Thoracic aorta (tissue), 2 donors: Measurements from ENCODE around the gene CDC37. TPM values are rescaled to one million over a fixed set of nuclear protein-coding genes. Genes with fewer than 3 reads are reported as not detected.

ENCODE experiments used
- ATAC-seq: fragments of 150-250 bp; one replicate; pipeline ENCODE4 v1.8.0; 2017; ENCODE audit warnings: low read depth; ENCODE audit not compliant: insufficient number of reproducible peaks, low FRiP score
- DNase-seq: peaks from one replicate; pipeline ENCODE4 v3.0.0-alpha.2; 2020; ENCODE audit warnings: low spot score
- H3K27ac ChIP-seq, 2 donors: fragments of 200-600 bp; sonication (generic); 1 replicate in 1 of 2; 2 replicates in 1 of 2; pipeline ENCODE4 v1.5.1; 2016; ENCODE audit warnings: mild to moderate bottlenecking in 2 of 2, moderate library complexity in 2 of 2
- H3K27me3 ChIP-seq: fragments of 200-600 bp; sonication (generic); replicated peaks from 2 replicates; pipeline ENCODE4 v1.6.0; 2016; ENCODE audit warnings: mild to moderate bottlenecking; ENCODE audit not compliant: insufficient read depth
- H3K36me3 ChIP-seq: fragments of 200-600 bp; sonication (generic); one replicate; pipeline ENCODE4 v1.5.1; 2016
- H3K4me1 ChIP-seq, 2 donors: fragments of 200-600 bp; sonication (generic); 1 replicate in 1 of 2; 2 replicates in 1 of 2; pipeline versions ENCODE4 v1.5.1 to v1.6.0; 2016; ENCODE audit warnings: low read depth in 2 of 2, mild to moderate bottlenecking in 1 of 2; ENCODE audit not compliant: control insufficient read depth in 1 of 2
- H3K4me3 ChIP-seq: fragments of 200-600 bp; sonication (generic); 2 replicates; pipeline ENCODE4 v1.5.1; 2016; ENCODE audit warnings: mild to moderate bottlenecking
- H3K9me3 ChIP-seq: fragments of 200-600 bp; sonication (generic); 2 replicates; pipeline ENCODE4 v1.5.1; 2016
- total RNA-seq, 2 donors: library from RNA; depleted of rRNA; stranded (reverse); fragments of >200 nt; gene quantifications; one replicate each; pipeline versions ENCODE4 v1.1.0 to v1.2.3, GENCODE V29; 2016
- TF ChIP-seq, protein P1 (sequence below): fragments of 200-600 bp; sonication (generic); IDR thresholded peaks from one replicate; pipeline ENCODE4 v1.5.1; 2019; ENCODE audit warnings: antibody characterized with exemption

The CDC37 gene
- total RNA-seq, 2 donors from 2014 or later, result 133 to 166 TPM

DNA sequence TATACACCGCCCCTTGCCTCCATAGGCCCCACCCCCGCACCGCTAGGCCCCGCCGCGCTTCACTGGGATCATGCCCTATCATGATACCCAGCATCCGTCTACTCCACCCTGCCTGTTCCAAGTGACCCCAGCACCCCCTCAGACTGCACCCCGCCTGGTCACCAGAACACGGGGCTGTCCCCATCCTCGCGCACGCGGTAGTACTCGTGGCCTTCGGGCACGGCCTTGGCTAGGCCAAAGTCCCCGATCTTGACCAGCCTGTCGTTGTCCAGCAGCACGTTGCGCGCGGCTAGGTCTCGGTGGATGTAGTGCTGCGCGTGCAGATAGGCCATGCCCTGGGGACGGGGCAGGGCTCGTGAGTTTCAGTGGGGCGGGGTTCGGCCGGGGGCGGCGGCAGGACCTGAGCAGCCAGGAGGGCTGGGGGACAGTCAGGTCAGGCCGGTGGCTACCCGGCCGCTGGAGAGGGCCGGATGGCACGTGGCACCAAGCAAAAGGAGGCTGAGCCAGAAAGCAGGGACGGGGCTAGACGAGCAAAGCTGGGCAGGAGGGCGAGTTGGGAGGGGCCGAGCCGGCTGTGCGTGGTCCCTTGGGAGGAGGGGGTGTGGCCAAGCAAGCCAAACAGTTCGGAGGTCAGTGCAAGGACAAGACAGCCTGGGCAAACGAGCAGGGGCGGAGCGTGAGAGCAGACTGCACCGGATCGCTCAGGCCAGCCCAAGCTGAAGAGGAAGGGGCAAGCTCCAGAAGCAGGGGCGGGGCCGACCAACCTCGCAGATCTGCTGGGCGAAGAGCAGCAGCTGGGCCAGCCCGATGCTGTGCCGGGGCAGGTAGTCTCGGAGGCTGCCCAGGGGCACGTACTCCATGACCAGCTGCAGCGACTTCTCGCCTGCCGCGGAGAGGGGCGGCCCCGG is 50.3 kb downstream of the CDC37 start:
- no peak for DNase-seq
- Histone ChIP-seq H3K9me3 (no peaks in the 10 kb centered on the region), H3K4me1 (no peaks in the 10 kb centered on the region), H3K27me3 (no peaks in the 10 kb centered on the region), H3K36me3 (peaks cover 42% of the 10 kb centered on the region), H3K4me3 (no peak overlapping the region), H3K27ac (no peak overlapping the region)
- no peak for ATAC-seq
- TF ChIP-seq, protein P1, sequence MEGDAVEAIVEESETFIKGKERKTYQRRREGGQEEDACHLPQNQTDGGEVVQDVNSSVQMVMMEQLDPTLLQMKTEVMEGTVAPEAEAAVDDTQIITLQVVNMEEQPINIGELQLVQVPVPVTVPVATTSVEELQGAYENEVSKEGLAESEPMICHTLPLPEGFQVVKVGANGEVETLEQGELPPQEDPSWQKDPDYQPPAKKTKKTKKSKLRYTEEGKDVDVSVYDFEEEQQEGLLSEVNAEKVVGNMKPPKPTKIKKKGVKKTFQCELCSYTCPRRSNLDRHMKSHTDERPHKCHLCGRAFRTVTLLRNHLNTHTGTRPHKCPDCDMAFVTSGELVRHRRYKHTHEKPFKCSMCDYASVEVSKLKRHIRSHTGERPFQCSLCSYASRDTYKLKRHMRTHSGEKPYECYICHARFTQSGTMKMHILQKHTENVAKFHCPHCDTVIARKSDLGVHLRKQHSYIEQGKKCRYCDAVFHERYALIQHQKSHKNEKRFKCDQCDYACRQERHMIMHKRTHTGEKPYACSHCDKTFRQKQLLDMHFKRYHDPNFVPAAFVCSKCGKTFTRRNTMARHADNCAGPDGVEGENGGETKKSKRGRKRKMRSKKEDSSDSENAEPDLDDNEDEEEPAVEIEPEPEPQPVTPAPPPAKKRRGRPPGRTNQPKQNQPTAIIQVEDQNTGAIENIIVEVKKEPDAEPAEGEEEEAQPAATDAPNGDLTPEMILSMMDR, result no peak

DNA sequence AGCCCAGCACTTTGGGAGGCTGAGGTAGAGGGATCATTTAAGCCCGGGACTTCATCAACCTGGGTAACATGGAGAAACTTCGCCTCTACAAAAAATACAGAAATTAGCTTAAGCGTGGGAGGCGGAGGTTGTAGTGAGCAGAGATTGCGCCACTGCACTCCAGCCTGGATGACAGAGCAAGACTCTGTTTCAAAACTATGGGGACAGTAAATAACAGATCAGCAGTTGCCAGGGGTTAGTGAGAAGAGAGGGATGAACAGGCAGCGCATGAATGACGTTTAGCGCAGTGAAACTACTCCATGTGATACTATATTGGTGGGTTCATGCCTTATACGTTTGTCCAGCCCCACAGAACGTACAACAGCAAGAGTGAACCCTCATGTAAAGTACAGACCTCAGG is 56.8 kb downstream of the CDC37 start:
- Histone ChIP-seq H3K27ac (no peak overlapping the region), H3K27me3 (no peaks in the 10 kb centered on the region), H3K9me3 (no peaks in the 10 kb centered on the region), H3K4me3 (no peak overlapping the region), H3K4me1 (no peaks in the 10 kb centered on the region), H3K36me3 (peaks cover 11% of the 10 kb centered on the region)
- TF ChIP-seq, protein P1, result no peak
- DNase-seq (no peak), ATAC-seq (no peak)

DNA sequence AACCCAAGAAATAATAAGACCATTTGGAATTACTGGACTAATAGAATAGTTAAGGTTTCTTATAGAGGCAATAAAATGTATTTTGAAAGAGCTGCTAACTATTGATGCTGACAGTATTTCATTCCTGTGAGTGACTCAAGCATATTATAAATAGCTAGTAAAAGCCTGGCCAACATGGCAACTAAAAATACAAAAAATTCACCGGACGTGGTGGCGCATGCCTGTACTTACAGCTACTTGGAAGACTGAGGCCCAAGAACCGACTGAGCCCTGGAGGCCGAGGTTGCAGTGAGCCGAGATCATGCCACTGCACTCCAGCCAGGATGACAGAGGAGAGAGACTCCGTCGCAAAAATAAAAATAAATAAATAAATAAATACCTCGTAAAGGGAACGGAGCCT is 58.6 kb downstream of the CDC37 start:
- TF ChIP-seq, protein P1, result no peak
- no peak for DNase-seq
- H3K9me3 ChIP-seq, result no peaks in the 10 kb centered on the region
- peaks cover 2% of the 10 kb centered on the region for H3K36me3 ChIP-seq
- H3K27me3 ChIP-seq, result no peaks in the 10 kb centered on the region
- peak overlapping the region in 1 of 2 donors; percentile 75 for H3K27ac ChIP-seq
- ATAC-seq, result peak; percentile 56
- H3K4me3 ChIP-seq, result no peak overlapping the region
- H3K4me1 ChIP-seq, result no peaks in the 10 kb centered on the region

DNA sequence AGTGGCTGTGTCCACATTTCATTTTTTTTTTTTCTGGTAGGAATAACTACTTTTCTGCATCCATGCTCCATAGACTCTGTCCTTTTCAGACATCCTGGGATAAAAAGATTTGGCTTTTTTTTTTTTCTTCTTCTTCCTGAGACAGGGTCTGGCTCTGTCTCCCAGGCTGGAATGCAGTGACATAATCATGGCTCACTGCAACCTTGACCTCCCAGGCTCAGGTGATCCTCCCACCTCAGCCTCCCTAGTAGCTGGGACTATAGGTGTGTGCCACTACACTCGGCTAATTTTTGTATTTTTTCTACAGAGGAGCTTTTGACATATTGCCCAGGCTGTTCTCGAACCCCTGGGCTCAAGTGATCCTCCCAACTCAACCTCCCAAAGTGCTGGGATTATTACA is 59.8 kb downstream of the CDC37 start:
- Histone ChIP-seq H3K27ac (peak overlapping the region in 1 of 2 donors; percentile 75), H3K4me1 (no peaks in the 10 kb centered on the region), H3K4me3 (no peak overlapping the region), H3K27me3 (no peaks in the 10 kb centered on the region), H3K36me3 (no peaks in the 10 kb centered on the region), H3K9me3 (no peaks in the 10 kb centered on the region)
- TF ChIP-seq, protein P1, result no peak
- no peak for DNase-seq
- no peak for ATAC-seq

Other genes with a start within 250 kb of the CDC37 start
- gene DNMT1, start 208.6 kb downstream of the CDC37 start, total RNA-seq, result 10 to 100 TPM; 57.5 to 61.2 TPM
- 10 to 100 TPM in 1 of 2 donors, 1 to 10 TPM in 1; 8.3 to 15.6 TPM for gene S1PR2, start 172.2 kb downstream of the CDC37 start, total RNA-seq
- gene MRPL4, start 151.3 kb downstream of the CDC37 start, total RNA-seq, result 10 to 100 TPM; 28.4 to 29.9 TPM
- 100 to 1,000 TPM in 1 of 2 donors, 10 to 100 TPM in 1; 41.4 to 160 TPM for gene ICAM1, start 132.4 kb downstream of the CDC37 start, total RNA-seq
- gene ICAM4, start 116.6 kb downstream of the CDC37 start, total RNA-seq, result 1 to 10 TPM in 1 of 2 donors, under 1 TPM in 1; 0.95 to 2.0 TPM
- under 1 TPM; 0.41 to 0.49 TPM for gene ICAM5, start 113.6 kb downstream of the CDC37 start, total RNA-seq
- 1 to 10 TPM in 1 of 2 donors, not detected in 1; 5.3 TPM for gene ZGLP1, start 93.7 kb downstream of the CDC37 start, total RNA-seq
- 10 to 100 TPM; 13.4 to 35.8 TPM for gene FDX2, start 87.5 kb downstream of the CDC37 start, total RNA-seq
- gene RAVER1, start 70.0 kb downstream of the CDC37 start, total RNA-seq, result 10 to 100 TPM; 31.8 to 33.4 TPM
- gene ICAM3, start 63.9 kb downstream of the CDC37 start, total RNA-seq, result 1 to 10 TPM; 3.5 to 8.0 TPM
- gene TYK2, start 23.0 kb downstream of the CDC37 start, total RNA-seq, result 10 to 100 TPM; 79.3 to 96.7 TPM
- gene PDE4A, start 17.0 kb upstream of the CDC37 start, total RNA-seq, result 10 to 100 TPM; 24.9 to 25.5 TPM
- 10 to 100 TPM; 42.0 to 57.3 TPM for gene KEAP1, start 99.8 kb upstream of the CDC37 start, total RNA-seq
- gene S1PR5, start 113.9 kb upstream of the CDC37 start, total RNA-seq, result 1 to 10 TPM; 2.4 to 8.7 TPM
- 10 to 100 TPM; 17.1 to 30.5 TPM for gene ATG4D, start 140.4 kb upstream of the CDC37 start, total RNA-seq
- 10 to 100 TPM; 14.4 to 37.7 TPM for gene KRI1, start 162.5 kb upstream of the CDC37 start, total RNA-seq
- gene CDKN2D, start 165.4 kb upstream of the CDC37 start, total RNA-seq, result 10 to 100 TPM; 16.2 to 21.0 TPM
- 1 to 10 TPM in 1 of 2 donors, not detected in 1; 2.3 TPM for gene AP1M2, start 183.8 kb upstream of the CDC37 start, total RNA-seq
- gene SLC44A2, start 222.0 kb upstream of the CDC37 start, total RNA-seq, result 100 to 1,000 TPM; 105 to 748 TPM